GM10847 (cell line): ENCODE measurements around the gene TPD52L1.

ENCODE experiments used
- POLR2A ChIP-seq: IDR thresholded peaks from 2 replicates; pipeline ENCODE4 v1.6.1; 2011; ENCODE audit not compliant: insufficient read length; ENCODE audit errors: extremely low read depth

The TPD52L1 gene

DNA sequence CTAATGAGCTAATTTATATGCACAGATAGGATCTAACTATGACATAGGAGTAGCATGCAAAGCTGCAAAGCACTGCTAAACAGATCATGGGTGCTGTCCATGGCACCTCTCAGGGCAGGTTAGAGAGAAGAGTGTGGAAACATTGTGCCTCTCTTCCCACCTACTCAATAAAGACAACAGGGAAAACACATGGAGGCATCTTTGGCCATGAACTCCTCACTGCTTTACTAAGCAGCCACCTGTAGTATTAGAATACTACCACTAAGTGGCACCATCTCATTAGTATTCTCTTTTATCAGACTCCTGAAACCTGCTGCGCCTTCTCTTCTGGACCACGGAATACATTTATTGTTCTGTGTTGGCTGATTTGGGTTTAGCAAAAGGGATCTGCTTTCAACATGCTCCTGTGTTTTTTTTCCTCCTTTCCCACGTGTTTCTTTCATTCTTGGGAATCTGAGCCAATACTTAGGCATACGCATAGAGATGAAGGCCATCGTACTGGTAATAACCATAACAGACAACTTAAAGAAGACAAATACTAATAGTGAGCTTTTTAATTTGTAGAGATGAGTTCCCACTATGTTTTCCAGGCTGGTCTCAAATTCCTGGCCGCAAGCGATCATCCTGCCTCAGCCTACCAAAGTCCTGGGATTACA lies 157.5 kb downstream of the TPD52L1 start:
- TF ChIP-seq POLR2A, result no peak

DNA sequence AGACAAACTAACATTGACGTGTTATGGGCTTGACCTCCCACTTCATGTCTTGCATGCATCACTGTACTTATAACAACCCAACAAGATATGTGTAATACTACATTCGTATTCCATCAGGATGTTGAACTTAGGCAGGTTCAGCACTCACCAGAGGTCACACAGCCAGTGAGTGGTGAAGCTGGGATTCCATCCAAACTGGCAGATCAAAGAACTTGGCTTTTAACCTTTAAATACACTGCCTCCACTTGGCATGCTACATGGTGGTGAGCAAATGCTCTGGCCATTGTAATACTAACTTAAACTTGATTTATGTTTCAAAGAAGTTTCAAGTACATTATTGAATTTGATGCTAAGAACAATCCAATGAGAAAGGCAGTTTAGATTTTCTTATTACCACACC lies 158.9 kb downstream of the TPD52L1 start:
- no peak for TF ChIP-seq POLR2A

- no peak for TF ChIP-seq POLR2A
Measured at GRCh38 chr6:125312950-125313349, 159.4 kb downstream of the TPD52L1 start.
